PC-9 (cell line): ENCODE measurements around the gene WSCD1.

Experiments used
- EZH2 ChIP-seq: fragments of 200-600 bp; sonication (generic); IDR thresholded peaks from 2 replicates; pipeline ENCODE4 v1.8.0; 2017; ENCODE audit warnings: antibody characterized with exemption, low read depth
- TF ChIP-seq, protein P1 (sequence below): fragments of 200-600 bp; sonication (generic); conservative IDR thresholded peaks from 2 replicates; pipeline ENCODE4 v1.6.1; 2017; ENCODE audit warnings: mixed run types, antibody characterized with exemption, mild to moderate bottlenecking, moderate library complexity

DNA sequence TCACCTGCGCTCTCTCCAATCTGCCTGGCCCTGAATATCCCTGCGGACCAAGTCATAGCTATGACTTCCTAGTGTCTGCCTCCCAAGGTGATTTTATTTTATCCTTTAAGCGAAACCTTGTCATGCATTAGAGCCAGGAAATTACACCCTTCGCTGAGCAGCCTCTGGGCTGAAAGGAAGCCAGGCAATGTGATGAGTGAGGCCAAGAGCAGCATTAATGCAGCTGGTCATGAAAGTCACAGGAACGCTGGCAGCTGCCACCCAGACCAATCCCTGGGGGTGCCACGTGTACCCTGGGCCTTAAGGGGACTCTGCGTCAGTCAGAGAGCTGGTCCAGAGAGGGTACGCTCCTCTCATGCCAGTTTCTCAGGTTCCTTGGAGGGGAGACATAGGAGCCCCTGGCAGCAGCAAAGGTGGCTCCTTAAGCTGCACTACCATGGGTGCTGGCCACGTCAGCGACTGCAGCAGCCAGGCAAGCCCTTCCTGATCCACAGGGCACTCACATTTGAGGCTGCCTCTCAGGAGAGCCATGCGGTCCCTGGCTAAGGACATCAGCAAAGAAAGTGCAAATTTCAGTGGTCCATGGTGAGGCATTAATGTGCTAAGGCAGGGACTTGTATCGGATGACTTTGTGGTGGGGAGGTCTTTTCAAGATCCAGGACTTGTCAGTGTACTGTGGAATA lies 42.7 kb upstream of the WSCD1 start:
- TF ChIP-seq, protein P1, sequence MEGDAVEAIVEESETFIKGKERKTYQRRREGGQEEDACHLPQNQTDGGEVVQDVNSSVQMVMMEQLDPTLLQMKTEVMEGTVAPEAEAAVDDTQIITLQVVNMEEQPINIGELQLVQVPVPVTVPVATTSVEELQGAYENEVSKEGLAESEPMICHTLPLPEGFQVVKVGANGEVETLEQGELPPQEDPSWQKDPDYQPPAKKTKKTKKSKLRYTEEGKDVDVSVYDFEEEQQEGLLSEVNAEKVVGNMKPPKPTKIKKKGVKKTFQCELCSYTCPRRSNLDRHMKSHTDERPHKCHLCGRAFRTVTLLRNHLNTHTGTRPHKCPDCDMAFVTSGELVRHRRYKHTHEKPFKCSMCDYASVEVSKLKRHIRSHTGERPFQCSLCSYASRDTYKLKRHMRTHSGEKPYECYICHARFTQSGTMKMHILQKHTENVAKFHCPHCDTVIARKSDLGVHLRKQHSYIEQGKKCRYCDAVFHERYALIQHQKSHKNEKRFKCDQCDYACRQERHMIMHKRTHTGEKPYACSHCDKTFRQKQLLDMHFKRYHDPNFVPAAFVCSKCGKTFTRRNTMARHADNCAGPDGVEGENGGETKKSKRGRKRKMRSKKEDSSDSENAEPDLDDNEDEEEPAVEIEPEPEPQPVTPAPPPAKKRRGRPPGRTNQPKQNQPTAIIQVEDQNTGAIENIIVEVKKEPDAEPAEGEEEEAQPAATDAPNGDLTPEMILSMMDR: no peak
- no peak for TF ChIP-seq EZH2
